IPS-NIHi11 (cell line): Measurements from ENCODE around the gene ELFN2.

Experiments used
- DNase-seq: peaks from one replicate; pipeline ENCODE4 v3.0.0; 2012; ENCODE audit warnings: mixed read lengths, low spot score

The ELFN2 gene

GRCh38 chr22:37384691-37385090, 42.6 kb downstream of the ELFN2 start:
- DNase-seq, result no peak

GRCh38 chr22:37383341-37383740, 43.9 kb downstream of the ELFN2 start:
- DNase-seq, result no peak

- DNase-seq, result no peak
These were observed 45.8 kb downstream of the ELFN2 start for GRCh38 chr22:37381489-37381888.

- no peak for DNase-seq
These were observed 47.6 kb downstream of the ELFN2 start for GRCh38 chr22:37379722-37380121.

- no peak for DNase-seq
These were observed 48.2 kb downstream of the ELFN2 start for GRCh38 chr22:37379085-37379484.

- no peak for DNase-seq
These were observed 48.6 kb downstream of the ELFN2 start for GRCh38 chr22:37378642-37379058.

- no peak for DNase-seq
These were observed 49.4 kb downstream of the ELFN2 start for GRCh38 chr22:37377927-37378326.

GRCh38 chr22:37377138-37377537, 50.1 kb downstream of the ELFN2 start:
- no peak for DNase-seq

GRCh38 chr22:37376643-37377042, 50.6 kb downstream of the ELFN2 start:
- no peak for DNase-seq

GRCh38 chr22:37375801-37376200, 51.5 kb downstream of the ELFN2 start:
- DNase-seq, result no peak

GRCh38 chr22:37374571-37374970, 52.7 kb downstream of the ELFN2 start:
- no peak for DNase-seq

- no peak for DNase-seq
These were observed 53.8 kb downstream of the ELFN2 start for GRCh38 chr22:37373451-37373850.

GRCh38 chr22:37371911-37372310, 55.4 kb downstream of the ELFN2 start:
- no peak for DNase-seq

- no peak for DNase-seq
These were observed 55.8 kb downstream of the ELFN2 start for GRCh38 chr22:37371491-37371890.

GRCh38 chr22:37370306-37370979, 56.8 kb downstream of the ELFN2 start:
- no peak for DNase-seq

- DNase-seq, result no peak
These were observed 57.8 kb downstream of the ELFN2 start for GRCh38 chr22:37369483-37369882.

- no peak for DNase-seq
These were observed 59.2 kb downstream of the ELFN2 start for GRCh38 chr22:37368058-37368457.

GRCh38 chr22:37366601-37367000, 60.7 kb downstream of the ELFN2 start:
- DNase-seq, result no peak

- no peak for DNase-seq
These were observed 61.3 kb downstream of the ELFN2 start for GRCh38 chr22:37365950-37366349.

GRCh38 chr22:37363261-37363992, 63.9 kb downstream of the ELFN2 start:
- DNase-seq, result no peak

- no peak for DNase-seq
These were observed 64.7 kb downstream of the ELFN2 start for GRCh38 chr22:37362621-37363020.

- DNase-seq, result no peak
These were observed 68.4 kb downstream of the ELFN2 start for GRCh38 chr22:37358917-37359316.

- no peak for DNase-seq
These were observed 68.9 kb downstream of the ELFN2 start for GRCh38 chr22:37358386-37358785.
